Lower leg skin (tissue), 3 donors: Measurements from ENCODE around the gene ORAI1.

Source experiments
- POLR2A ChIP-seq, 2 donors: fragments of 450-650 bp; IDR thresholded peaks; one replicate each; pipeline ENCODE4 v1.6.1; 2016 to 2017; ENCODE audit warnings: antibody characterized with exemption in 2 of 2, mild to moderate bottlenecking in 1 of 2, moderate library complexity in 1 of 2
- TF ChIP-seq, protein P1 (sequence below), 3 donors: fragments of 450-650 bp; IDR thresholded peaks; one replicate each; pipeline ENCODE4 v1.5.1; 2016; ENCODE audit warnings: antibody characterized with exemption in 3 of 3, mild to moderate bottlenecking in 3 of 3, moderate library complexity in 2 of 3

DNA sequence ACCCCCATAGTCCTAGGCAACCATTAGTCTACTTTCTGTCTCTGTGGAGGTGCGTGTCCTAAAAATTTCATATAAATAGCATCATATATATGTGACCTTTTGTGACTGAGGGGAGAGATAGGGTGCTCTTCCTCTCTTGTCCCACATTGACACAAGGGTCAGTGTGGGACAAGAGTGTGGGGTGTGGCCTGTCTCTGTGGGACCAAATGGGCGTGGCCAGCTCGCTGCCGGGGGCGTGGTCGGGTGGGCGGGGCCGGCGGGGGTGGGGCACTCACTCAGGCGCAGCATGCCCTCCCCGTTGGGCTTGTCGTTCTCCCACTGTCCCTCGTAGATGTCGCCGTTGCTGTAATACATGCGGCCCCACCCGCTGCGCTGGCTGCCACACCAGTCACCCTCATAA is 27.7 kb downstream of the ORAI1 start:
- TF ChIP-seq, protein P1, sequence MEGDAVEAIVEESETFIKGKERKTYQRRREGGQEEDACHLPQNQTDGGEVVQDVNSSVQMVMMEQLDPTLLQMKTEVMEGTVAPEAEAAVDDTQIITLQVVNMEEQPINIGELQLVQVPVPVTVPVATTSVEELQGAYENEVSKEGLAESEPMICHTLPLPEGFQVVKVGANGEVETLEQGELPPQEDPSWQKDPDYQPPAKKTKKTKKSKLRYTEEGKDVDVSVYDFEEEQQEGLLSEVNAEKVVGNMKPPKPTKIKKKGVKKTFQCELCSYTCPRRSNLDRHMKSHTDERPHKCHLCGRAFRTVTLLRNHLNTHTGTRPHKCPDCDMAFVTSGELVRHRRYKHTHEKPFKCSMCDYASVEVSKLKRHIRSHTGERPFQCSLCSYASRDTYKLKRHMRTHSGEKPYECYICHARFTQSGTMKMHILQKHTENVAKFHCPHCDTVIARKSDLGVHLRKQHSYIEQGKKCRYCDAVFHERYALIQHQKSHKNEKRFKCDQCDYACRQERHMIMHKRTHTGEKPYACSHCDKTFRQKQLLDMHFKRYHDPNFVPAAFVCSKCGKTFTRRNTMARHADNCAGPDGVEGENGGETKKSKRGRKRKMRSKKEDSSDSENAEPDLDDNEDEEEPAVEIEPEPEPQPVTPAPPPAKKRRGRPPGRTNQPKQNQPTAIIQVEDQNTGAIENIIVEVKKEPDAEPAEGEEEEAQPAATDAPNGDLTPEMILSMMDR (IDR thresholded peaks at IDR 0.05): no peak
- no peak for TF ChIP-seq POLR2A (IDR thresholded peaks at IDR 0.05)
